ENCODE results near the gene EIF2A. TPM values are rescaled to one million over a fixed set of nuclear protein-coding genes. Genes with fewer than 3 reads are reported as not detected.
A peak's percentile ranks its signal among the peaks of the same experiment; 100 is the strongest.
"Not testable (repeated sequence)": the region's sequence is repeated elsewhere in the genome, so short reads cannot be mapped to it uniquely, and the experiment has no call there.

The EIF2A gene
- 118 TPM for total RNA-seq

DNA sequence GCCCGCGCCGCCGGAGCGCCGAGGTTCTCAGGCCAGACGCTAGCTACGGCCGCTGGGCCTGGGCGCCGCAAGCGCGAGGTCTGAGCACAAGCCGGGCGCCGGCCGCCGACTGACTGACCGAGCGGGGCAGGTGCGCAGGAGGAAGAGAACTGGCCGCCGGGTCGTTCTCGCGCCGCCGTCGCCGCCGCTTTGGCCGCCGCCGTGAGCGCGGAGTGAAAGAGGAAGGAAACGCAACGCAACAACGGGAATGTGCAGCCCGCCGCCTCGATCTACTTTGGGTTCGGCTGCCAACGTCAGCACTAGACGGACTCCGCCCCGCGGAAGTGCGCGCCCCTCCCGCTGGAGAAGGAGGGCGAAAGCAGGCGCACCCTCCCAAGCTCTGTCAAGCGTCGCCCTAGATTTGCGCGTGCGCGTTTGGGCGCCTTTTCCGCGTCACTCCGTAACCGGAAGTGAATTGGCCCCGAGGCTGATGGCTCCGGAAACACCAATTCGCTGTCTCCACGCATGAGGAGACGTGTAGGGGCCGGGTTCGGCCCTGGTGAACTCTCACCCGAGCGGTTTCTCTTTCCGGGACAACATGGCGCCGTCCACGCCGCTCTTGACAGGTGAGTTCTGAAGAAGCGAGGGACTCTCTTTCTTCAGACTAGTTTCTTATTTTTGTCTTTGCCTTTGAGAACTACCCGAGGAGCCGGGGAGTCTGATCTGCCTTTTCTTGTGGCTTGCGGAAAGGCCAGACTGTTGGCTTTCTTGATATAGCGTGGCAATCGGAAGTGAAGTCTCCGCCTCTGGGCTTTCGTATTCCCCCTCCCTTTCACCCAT, at the start of gene EIF2A, which contains the start of gene SERP1:
Gene EIF2A, plus strand, starts transcription at position 562 of the 819 bp plus-strand sequence. Its CDS starts 16 bp downstream, at position 578.
Gene SERP1, minus strand, starts transcription at position 271 of the 819 bp plus-strand sequence. CDS start 361 bp downstream, outside the sequence.
- peak; percentile 99 to 100 (median 100) for DNase-seq (ENCODE audit: low read depth in 2 of 3, low spot score in 2 of 3)

DNA sequence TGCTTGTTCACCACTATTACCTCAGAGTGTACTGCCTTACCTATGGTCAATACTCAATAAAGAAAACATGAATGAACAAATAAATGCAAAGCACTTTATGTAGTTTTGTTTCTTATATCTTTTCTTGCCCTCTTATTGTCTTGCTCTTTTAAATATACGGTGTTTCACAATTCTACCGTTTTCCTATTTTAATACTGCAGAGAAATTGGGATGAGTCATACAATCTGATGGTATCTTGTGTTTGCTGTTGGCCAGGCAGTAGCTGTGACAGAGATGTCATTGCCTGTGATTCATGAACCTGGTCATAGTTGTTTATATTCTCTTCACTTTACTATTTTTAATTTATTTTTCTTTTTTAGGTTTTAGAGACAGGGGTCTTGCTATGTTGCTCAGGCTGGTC, 48.6 kb upstream of the EIF2A start:
- DNase-seq (ENCODE audit: low read depth in 2 of 3, low spot score in 2 of 3): peak in 1 of 3 donors; percentile 11

DNA sequence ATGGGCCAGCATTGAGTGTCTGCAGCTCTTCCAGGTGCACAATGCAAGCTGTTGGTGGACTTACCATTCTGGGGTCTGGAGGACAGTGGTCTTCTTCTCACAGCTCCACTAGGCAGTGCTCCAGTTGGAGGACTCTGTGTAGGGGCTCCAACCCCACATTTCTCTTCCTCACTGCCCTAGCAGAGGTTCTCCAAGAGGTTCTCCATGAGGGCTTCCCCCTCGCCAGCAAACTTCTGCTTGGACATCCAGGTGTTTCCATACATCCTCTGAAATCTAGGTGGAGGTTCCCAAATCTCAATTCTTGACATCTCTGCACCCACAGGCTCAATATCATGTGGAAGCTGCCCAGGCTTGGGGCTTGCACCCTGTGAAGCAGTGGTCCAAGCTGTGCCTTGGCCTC, 45.6 kb upstream of the EIF2A start:
- DNase-seq (ENCODE audit: low read depth in 2 of 3, low spot score in 2 of 3): not testable (repeated sequence)

DNA sequence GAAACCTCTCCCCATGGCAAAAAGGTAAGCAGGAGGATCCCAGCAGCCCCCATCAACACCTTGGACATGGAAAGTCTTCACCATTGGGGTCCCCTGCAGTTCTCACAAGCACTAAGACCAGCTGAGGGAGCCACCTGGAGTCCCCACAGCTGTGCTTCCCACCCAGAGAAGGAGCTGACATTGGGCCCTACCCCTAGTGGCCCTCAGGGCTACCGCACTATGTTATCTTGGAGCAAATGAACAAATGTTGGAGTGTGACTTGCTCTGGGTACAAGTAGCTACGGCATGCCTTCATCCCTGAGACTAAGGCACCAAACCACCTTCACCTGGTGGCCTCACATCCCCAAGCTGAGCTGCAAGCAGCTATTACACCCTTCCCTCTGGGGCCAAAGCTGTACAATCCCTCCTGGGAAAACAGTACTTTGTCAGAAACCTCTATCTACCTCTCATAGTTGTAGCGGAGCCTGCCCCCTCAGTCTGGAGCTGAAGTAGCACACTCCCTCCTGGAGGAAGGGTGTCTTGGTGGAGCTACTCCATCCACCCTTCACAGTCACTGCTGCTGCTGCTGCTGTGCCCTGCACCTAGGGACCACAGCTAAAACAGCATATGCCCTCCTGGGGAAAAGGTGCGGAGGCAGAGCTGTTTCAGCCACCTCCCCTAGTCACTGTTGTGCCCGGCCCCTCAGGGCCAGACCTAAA, 43.0 kb upstream of the EIF2A start:
- DNase-seq (ENCODE audit: low read depth in 2 of 3, low spot score in 2 of 3): no peak

DNA sequence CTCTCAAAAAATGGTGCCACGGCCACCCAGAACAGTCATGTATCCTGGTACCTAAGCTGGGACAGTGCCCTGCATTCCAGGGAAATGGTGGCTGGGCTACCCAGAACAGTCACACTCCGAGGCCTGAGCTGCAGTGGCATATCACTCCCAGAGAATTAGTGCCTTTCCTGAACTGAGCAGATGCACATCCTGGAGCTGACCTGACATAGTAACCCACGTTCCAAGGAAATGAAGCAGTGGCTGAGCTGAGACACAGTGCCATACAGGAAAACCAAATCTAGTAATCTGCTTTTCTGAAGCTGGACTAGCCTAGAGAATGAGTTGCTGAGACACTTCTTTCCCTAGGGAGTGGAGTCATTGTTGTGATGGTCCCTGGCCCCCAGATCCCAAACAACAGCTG, 42.1 kb upstream of the EIF2A start:
- DNase-seq (ENCODE audit: low read depth in 2 of 3, low spot score in 2 of 3): no peak

DNA sequence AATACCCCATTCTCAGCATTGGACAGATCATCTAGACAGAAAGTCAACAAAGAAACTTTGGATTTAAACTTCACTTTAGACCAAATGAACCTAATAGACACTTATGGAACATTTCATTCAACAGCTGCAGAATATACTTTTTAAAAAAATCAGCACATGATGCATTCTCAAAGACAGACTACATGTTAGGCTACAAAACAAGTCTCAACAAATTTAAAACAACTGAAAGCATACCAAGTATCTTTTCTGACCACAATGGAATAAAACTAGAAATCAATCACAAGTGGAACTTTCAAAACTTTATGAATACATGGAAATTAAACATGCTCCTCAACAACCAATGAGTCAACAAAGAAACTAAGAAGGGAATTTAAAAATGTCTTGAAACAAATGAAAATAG, 38.2 kb upstream of the EIF2A start:
- DNase-seq (ENCODE audit: low read depth in 2 of 3, low spot score in 2 of 3): no peak

DNA sequence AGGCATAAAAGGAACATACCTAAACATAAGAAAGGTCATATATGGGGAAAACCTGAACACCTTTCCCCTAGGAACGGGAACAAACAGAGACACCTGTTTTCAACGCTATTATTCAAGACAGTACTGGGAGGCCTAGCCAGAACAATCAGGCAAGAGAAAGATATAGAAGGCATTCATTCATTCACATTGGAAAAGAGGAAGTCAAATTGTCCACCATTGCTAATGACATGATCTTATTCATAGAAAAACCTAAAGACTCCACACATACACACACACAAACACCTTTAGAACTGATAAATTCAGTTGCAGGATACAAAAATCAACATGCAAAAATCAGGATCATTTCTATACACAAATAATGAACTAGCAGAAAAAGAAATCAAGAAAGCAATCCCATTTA, 36.8 kb upstream of the EIF2A start:
- no peak for DNase-seq (ENCODE audit: low read depth in 2 of 3, low spot score in 2 of 3)

DNA sequence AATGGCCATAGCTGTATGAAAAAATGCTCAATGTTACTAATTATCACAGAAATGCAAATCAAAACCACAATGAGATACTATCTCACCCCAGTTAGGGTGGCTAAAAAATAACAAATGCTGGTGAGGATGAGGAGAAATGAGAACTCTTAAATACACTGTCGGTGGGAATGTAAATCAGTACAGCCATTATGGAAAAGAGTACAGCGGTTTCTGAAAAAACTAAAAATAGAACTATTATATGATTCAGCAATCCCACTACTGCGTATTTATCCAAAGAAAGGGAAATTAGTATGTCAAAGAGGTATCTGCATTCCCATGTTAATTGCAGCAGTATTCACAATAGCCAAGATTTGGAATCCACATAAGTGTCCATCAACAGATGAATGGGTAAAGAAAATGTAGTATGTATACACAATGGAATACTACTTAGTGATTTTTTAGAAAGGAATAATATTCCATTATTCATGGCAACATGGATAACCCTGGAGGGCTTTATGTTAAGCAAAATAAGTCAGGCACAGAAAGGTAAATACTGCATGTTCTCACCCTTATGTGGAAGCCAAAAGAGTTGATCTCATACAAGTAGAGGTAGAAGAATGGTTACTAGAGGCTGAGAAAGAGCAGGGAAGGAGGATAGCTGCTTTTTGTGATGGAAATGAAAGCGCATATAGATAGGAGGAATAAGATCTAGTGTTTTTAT, 35.3 kb upstream of the EIF2A start:
- DNase-seq (ENCODE audit: low read depth in 2 of 3, low spot score in 2 of 3): no peak

DNA sequence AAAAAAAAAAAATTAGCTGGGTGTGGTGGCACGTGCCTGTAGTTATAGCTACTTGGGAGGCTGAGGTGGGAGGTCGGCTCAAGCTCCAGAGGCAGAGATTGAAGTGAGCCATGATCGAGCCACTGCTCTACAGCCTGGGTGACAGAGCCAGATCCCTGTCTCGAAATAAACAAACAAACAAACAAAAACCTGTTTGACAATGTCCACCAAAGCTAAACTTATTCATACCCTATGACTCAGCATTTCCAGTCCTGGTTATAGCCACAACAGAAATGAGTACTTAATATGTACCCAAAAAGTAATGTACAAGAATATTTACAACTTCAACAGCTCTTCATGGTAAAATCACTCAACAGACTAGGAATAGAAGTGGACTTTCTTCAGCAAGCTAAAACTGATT, 31.4 kb upstream of the EIF2A start:
- DNase-seq (ENCODE audit: low read depth in 2 of 3, low spot score in 2 of 3): no peak

DNA sequence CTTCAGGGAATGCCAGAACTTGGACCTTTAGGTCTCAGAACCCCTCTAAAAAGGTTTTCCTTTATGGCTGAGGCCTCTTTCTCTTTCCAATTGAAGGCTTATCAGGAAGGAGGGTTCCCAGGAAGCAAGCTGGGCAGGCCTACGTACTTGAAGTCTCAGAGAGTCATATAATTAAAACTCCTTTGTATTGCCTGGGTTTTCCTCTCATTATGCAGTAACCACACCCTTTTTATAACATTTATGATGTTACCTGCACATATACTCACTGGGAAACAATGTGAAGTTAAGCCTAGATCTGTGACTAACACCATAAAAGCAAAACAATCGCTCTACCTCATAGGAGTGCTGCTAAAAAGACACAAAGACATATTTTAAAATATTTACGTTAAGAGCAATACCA, 27.6 kb upstream of the EIF2A start:
- no peak for DNase-seq (ENCODE audit: low read depth in 2 of 3, low spot score in 2 of 3)

DNA sequence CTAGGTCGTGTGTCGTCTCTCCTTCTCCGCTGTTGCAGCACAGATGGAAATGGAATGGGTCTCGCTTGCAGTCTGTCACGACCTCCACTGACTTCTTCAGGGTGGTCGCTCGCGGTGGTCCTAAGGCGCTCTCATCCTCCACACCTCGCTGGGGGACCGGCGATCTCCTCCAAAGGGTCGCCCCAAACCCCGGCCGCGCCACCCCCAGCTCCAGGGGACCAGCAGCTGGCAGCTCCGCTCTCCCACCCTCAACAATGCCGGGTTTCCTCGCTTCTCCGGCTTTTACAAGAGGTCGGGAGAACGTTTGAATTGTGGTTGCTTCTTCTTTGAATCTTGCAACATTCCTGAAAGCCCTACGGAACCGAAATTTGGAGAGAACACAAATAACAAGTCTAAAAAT, 26.2 kb upstream of the EIF2A start:
- no peak for DNase-seq (ENCODE audit: low read depth in 2 of 3, low spot score in 2 of 3)

DNA sequence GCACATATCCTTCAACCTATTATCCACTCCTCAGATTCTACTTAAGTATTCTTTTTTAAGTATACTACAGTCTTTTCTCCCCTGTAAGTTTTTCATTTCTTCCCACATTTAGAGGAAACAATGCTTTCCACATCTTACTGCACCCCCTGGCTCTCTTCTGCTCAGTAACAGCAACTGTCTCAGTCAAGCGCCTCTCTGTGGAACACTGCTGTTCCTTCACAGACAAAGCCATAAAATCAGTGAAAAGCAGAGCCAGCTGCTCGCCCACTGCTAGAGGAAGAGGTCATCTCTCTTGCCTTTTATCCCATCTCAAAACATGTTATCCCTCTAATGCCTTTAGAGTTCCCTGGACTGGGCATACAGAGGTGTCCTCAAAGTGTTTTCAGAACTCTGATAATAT, 25.1 kb upstream of the EIF2A start:
- DNase-seq (ENCODE audit: low read depth in 2 of 3, low spot score in 2 of 3): no peak

DNA sequence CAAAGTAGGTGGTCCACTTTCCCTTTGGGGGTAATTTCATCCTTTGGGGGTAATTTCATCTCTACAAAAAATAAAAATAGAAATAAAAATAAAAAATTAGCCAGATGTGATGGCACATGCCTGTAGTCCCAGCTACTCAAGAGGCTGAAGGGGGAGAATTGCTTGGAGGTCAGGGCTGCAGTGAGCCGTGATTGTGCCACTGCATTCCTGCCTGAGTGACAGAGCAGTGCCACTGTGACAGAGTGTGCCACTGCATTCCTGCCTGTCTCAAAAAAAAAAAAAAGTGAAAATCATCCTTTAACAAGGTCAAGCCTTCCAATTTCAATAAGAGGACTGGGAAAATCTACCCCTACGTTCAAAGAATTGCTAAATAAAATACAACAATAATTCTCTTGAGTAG, 23.0 kb upstream of the EIF2A start:
- no peak for DNase-seq (ENCODE audit: low read depth in 2 of 3, low spot score in 2 of 3)

DNA sequence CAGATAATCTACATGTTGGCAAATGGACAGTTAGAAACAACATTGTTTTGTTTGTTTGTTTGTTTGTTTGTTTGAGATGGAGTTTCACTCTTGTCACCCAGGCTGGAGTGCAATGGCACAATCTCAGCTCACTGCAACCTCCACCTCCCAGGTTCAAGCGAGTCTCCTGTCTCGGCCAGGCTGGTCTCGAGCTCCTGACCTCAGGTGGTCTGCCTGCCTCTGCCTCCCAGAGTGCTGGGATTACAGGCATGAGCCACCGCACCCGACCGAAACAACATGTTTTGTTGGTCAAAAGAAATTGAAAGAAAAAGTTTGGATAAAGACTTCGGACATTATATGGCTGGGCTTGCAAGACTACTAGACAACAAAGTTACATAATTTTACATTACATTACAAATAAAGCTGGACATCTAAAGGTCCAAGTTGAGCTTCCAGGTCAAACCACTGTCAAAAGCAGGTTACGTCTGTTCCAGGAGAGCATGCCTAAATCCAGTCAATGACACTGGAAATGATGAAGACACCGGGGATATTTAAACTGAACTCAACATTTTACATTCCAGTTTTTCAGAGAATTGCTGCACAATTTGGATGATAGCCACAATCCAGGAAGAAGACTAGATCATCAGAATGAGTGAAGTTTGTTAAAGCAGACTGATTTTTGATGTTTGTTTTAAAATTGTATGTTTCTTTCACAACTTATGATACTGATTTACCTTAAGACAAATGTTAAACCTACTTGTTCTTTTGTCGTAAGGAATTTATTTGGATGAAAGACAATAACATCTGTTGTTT, 18.9 kb upstream of the EIF2A start:
- no peak for DNase-seq (ENCODE audit: low read depth in 2 of 3, low spot score in 2 of 3)

DNA sequence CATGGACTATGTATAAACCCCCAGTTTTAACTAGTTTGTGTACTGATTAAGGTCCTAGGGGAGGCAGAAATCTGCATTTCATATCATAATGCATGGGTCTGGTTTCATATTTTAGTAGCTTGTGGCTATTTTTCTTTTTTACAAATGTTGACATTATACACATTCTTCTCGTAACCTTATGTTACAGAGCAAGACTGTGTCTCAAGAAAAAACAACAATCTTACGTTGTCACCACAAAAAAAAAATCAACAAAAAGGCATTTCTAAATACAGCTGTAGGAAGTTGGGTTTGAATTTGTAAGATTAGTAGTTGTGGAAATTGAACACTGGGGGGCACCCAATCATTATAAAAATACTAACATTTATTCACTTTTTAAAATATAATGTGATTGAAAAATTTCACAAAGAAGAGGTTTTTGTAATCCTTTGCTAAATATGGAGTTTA, 18.2 kb upstream of the EIF2A start:
- DNase-seq (ENCODE audit: low read depth in 2 of 3, low spot score in 2 of 3): peak in 2 of 3 donors; percentile 21 to 69

DNA sequence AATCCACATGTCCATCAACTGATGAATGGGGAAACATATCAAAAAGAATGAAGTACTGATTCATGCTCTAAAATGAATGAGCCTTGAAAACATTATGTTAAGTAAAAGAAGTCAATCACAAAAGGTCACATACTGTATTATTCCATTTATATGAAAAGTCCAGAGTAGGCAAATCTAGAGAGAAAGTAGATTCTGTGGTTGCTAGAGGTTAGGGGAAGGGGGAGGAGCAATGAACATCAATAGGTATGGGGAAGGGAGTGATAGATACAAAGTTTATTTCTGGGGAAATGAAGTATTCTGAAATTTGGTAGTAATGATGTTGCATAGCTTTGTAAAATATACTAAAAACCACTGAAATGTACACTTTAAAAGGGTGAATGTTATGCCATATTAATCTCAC, 14.8 kb upstream of the EIF2A start:
- no peak for DNase-seq (ENCODE audit: low read depth in 2 of 3, low spot score in 2 of 3)

DNA sequence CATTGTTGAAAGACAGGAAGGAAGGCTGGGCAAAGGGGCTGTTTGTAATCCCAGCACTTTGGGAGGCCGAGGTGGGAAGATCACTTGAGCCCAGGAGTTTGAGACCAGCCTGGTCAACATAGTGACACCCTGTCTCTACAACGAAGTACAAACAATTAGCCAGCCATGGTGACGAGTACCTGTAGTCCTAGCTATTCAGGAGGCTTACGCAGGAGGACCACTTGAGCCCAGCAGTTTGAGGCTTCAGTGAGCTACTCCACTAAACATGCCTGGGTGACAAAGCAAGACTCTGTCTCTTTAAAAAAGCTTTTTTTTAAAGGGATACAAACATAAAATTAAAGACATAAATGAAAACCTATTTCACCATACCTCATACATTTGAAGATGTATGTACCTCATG, 11.4 kb upstream of the EIF2A start:
- DNase-seq (ENCODE audit: low read depth in 2 of 3, low spot score in 2 of 3): no peak

DNA sequence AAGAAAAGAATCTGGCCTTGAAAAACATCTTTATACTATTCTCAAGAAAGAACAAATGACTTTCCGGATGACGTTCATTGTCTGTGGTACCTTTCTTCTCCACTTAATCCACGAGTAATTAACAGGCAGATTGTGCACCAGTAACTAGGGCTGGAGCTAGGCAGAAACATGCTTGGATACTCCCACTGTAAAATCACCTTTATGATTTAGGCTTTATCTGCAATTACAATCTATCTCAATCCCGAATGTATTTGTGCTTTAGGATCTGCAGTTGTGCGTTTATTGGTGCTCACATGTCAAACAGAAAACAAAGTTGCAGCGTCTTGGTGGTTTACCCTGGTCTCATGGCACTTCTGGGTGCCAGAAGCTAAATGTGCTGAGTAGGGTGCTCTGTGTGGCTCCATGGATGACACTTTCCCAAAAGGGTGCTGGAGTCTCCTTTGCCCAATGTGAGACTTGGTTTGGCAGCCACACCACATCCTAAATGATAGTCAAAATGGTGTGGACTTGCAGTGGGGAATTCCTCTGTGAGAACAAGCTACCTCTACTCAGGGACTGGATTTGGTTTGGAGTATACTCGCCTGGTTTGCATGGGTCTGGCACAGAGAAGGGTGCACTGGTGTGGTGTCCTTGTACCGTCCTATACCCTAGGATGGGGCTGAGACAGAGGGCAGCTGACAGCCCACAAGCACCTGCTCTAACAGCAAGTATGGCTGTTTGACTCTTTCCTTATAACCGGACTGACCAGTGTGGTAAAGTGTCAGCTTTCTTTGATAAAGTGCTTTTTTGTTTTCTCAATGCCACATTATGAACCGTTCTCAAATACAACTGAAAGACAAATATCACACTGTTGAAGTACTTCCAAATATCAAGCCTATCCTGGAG, 8.0 kb upstream of the EIF2A start:
- DNase-seq (ENCODE audit: low read depth in 2 of 3, low spot score in 2 of 3): no peak

DNA sequence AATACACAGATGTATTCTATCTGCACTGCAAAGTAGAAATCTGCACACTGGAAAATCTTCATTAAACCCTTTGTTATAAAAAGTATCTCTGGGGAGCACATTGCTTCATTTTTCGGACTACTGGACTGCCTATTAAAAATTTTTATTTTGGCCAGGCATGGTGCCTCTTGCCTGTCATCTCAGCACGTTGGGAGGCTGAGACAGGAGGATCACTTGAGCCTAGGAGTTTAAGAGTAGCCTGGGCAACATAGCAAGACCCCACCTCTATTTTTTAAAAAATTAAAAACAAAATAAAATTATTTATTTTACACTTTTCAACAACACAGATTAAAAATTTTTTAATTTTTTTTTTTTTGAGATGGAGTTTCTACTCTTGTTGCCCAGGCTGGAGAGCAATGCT, 6.3 kb upstream of the EIF2A start:
- DNase-seq (ENCODE audit: low read depth in 2 of 3, low spot score in 2 of 3): no peak

DNA sequence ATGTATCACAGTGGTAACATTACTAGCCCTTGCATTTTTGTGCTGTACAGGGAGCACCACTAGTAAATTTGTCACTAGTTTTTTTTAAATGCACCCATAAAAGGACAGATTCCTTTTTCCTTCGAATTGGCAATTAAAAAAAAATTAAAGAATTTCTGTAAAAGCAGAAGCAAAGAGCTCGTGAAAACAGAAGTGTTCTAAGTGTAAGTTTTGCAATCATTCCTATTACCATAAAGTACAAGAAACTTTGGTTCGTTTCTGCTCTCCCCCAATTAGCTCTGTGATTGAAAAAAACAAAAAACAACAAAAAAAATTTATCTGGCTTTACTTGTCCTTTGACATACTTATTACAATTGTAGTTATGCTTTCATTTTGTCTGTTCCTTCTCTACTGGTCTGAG, 5.6 kb upstream of the EIF2A start:
- DNase-seq (ENCODE audit: low read depth in 2 of 3, low spot score in 2 of 3): peak in 1 of 3 donors; percentile 7

All from hematopoietic multipotent progenitor cell (in vitro differentiated cells).